Spleen (tissue), 7 donors: ENCODE results near the gene ASPN.

Experiments
- POLR2A ChIP-seq, 3 donors: fragments of 450-650 bp; IDR thresholded peaks; one replicate each; pipeline ENCODE4 v1.5.1; 2017; ENCODE audit warnings: antibody characterized with exemption in 3 of 3, mild to moderate bottlenecking in 1 of 3
- TF ChIP-seq, protein P1 (sequence below), 11 experiments: fragments of 200-600 bp in 7 of 11; fragments of 450-650 bp in 4 of 11; sonication (generic) in 4 of 11; IDR thresholded peaks in 8 of 11; conservative IDR thresholded peaks in 3 of 11; 1 replicate in 7 of 11; 2 replicates in 4 of 11; pipeline versions ENCODE4 v1.4.0 to v1.8.0; 2016 to 2021; ENCODE audit warnings: antibody characterized with exemption in 11 of 11, inconsistent platforms in 4 of 11, mild to moderate bottlenecking in 1 of 11
- donor health status: DM: no; HTN: no; CAD: no; lungs with moderate emphysema.
- donor health status: DM: no; HTN: no; CAD: no.
- donor health status: DM: no; HTN: no; CAD: no.

DNA sequence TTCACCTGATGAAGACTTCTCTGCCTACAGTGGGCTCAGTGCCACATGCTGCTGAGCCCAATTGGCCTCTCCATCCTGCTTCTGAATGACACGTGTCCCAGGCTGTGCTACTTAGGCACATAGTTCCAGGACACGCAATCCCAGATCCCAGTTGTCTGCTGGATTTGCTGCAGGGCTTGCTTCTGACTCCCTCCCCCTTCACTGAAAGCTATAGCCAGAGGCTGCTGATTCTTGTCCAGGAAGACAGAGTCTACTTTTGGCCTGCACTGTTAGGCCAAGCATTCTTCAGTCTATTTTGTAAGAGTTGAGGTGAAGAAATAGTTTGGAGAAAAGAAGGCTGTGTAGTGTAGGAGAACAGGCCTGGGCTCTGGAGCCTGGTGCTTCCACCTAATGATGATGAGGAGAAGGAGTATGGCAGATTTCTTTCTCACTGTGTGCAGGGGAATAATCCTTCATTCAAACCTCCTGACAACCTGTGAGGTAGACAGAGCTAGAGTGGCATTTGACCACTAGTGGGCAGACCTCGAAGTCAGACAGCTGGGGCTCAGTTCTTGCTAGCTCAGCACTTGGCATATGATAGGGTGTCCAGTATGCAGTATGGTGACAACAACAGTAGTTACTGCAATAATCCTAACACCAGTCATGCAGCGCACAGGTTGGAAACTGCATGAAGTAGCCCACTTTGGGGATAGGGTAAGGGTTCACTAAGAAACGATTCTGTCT, 19.5 kb upstream of the ASPN start:
- TF ChIP-seq, protein P1, sequence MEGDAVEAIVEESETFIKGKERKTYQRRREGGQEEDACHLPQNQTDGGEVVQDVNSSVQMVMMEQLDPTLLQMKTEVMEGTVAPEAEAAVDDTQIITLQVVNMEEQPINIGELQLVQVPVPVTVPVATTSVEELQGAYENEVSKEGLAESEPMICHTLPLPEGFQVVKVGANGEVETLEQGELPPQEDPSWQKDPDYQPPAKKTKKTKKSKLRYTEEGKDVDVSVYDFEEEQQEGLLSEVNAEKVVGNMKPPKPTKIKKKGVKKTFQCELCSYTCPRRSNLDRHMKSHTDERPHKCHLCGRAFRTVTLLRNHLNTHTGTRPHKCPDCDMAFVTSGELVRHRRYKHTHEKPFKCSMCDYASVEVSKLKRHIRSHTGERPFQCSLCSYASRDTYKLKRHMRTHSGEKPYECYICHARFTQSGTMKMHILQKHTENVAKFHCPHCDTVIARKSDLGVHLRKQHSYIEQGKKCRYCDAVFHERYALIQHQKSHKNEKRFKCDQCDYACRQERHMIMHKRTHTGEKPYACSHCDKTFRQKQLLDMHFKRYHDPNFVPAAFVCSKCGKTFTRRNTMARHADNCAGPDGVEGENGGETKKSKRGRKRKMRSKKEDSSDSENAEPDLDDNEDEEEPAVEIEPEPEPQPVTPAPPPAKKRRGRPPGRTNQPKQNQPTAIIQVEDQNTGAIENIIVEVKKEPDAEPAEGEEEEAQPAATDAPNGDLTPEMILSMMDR (IDR thresholded peaks at IDR 0.05 in 8 of 11, conservative IDR thresholded peaks at IDR 0.05 in 3 of 11) = peak in 4 of 11 experiments; percentile 10 to 38 (median 24)
- no peak for TF ChIP-seq POLR2A (IDR thresholded peaks at IDR 0.05)
